K562 (cell line): Measurements from ENCODE around the gene B4GALNT3. TPM values are rescaled to one million over a fixed set of nuclear protein-coding genes. Genes with fewer than 3 reads are reported as not detected.

Experiments
- CBFA2T2 ChIP-seq: fragments of 450-650 bp; conservative IDR thresholded peaks from 2 replicates; pipeline ENCODE4 v1.6.1; 2017; ENCODE audit warnings: mild to moderate bottlenecking
- CEBPB ChIP-seq: fragments of 450-650 bp; IDR thresholded peaks from 2 replicates; pipeline ENCODE4 v1.6.1; 2016; ENCODE audit warnings: missing genetic modification characterization, missing compliant biosample characterization
- E2F6 ChIP-seq, 2 experiments: IDR thresholded peaks; 2 replicates each; pipeline ENCODE4 v1.6.1; 2011; ENCODE audit warnings: borderline replicate concordance in 1 of 2, control low read depth in 1 of 2, low read depth in 1 of 2, low read length in 1 of 2, mild to moderate bottlenecking in 1 of 2, mixed read lengths in 1 of 2, moderate library complexity in 1 of 2; ENCODE audit not compliant: insufficient read depth in 1 of 2, insufficient read length in 1 of 2, poor library complexity in 1 of 2, severe bottlenecking in 1 of 2; ENCODE audit errors: extremely low read depth in 1 of 2
- NRF1 ChIP-seq, 2 experiments: fragments of 450-650 bp; IDR thresholded peaks in 1 of 2; conservative IDR thresholded peaks in 1 of 2; 2 replicates each; pipeline ENCODE4 v1.6.1; 2014; ENCODE audit warnings: mild to moderate bottlenecking in 2 of 2
- PHB2 ChIP-seq: fragments of 450-650 bp; IDR thresholded peaks from 2 replicates; pipeline ENCODE4 v1.6.1; 2017; ENCODE audit warnings: low read depth
- RAD51 ChIP-seq: fragments of 450-650 bp; IDR thresholded peaks from 2 replicates; pipeline ENCODE4 v1.7.1; 2016; ENCODE audit warnings: low read depth, mild to moderate bottlenecking, borderline replicate concordance
- RHOXF2B ChIP-seq: fragments of 250-450 bp; sonication (Bioruptor Pico); conservative IDR thresholded peaks from 2 replicates; pipeline ENCODE4 v1.5.1; 2021
- SMARCA5 ChIP-seq: fragments of 450-650 bp; IDR thresholded peaks from 2 replicates; pipeline ENCODE4 v1.6.1; 2016
- SP1 ChIP-seq: sonication (generic); formaldehyde crosslinking; IDR thresholded peaks from 2 replicates; pipeline ENCODE4 v1.8.1; 2022; ENCODE audit warnings: mild to moderate bottlenecking, missing genetic modification reagents
- ZBTB33 ChIP-seq: sonication (generic); formaldehyde crosslinking; IDR thresholded peaks from 2 replicates; pipeline ENCODE4 v1.8.1; 2023; ENCODE audit warnings: mild to moderate bottlenecking, missing genetic modification reagents
- polyA plus RNA-seq, 8 experiments: library from polyadenylated mRNA; depleted of rRNA in 4 of 8; stranded (reverse) in 5 of 8; unstranded in 3 of 8; fragments of >200 nt; fragmentation: Nextera tagmentation in 2 of 8; fragmentation: Illumina TruSeq in 1 of 8; extraction: Ambion mirVana in 2 of 8; extraction: Trizol in 1 of 8; gene quantifications; 2 replicates each; pipeline versions ENCODE4 v1.2.1 to v1.2.3, GENCODE V29; 2011 to 2014; ENCODE audit warnings: inconsistent platforms in 1 of 8, missing spikeins in 1 of 8
- total RNA-seq, 7 experiments: library from RNA; depleted of rRNA in 6 of 7; stranded (reverse); fragments of >200 nt in 6 of 7; fragmentation: Illumina TruSeq in 2 of 7; extraction: Trizol in 2 of 7; gene quantifications; 2 replicates each; pipeline versions ENCODE4 v1.2.1 to v1.2.3, GENCODE V29; 2011 to 2021; ENCODE audit warnings: low replicate concordance in 1 of 7
- TF ChIP-seq, protein P1 (sequence below): IDR thresholded peaks from 2 replicates; pipeline ENCODE4 v1.6.1; 2012; ENCODE audit warnings: low read depth, low read length, improper control_type of control experiment, borderline replicate concordance
- TF ChIP-seq, protein P2 (sequence below): sonication (generic); formaldehyde crosslinking; IDR thresholded peaks from 2 replicates; pipeline ENCODE4 v1.9.0; 2022; ENCODE audit warnings: mild to moderate bottlenecking, missing genetic modification reagents
- TF ChIP-seq, protein P3 (sequence below): sonication (generic); formaldehyde crosslinking; IDR thresholded peaks from 2 replicates; pipeline ENCODE4 v1.8.1; 2023; ENCODE audit warnings: mild to moderate bottlenecking, missing genetic modification reagents, moderate library complexity

The B4GALNT3 gene
- total and polyA plus RNA-seq, 9 of the 15 experiments (the other 6 are each of a cell fraction or from before 2014, with no cell fraction given), result 0.04 to 0.36 (median 0.10) TPM; not detected in 6

DNA sequence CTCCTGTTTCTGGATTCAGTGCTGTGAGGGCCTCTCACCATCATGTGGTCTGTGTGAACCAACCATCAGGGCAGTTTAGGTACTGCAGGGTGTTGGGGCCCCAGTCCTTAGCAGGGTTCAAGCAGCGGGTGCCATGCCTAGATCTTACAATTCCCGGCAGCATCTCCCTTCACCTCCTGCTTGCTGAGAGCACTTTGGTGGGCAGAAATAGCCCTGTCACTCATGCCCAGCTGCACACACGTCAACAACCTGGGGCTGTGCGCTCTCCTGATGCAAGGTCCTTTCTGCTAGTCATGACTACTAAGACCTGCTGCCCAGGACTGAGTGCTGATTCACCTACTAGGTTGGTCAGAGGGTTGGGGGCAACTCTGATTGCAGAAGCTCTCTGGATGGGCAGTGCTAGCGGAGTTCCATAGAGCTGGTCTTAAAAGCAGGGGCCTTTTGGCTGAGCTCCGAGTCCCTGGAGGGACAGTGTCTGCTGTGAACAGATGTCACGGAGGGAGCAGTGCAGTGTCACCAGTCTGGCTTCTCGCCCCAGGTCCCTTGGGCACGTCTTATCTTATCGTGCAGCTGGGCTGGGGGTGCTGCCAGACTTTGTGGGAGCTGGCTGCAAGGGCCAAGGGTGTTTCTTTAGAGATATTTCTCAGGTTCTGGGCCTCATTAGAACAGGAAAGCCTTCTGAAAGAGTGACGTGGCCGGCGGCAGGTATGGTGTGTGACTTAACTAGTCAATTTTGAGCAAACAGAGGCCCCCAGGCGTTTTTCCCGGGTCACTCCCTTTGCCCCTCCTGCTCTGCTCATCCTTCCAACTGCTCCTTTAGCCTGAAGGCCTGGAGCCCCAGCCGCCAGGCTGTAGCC, 131.7 kb downstream of the B4GALNT3 start (continued):
- TF ChIP-seq, protein P1, sequence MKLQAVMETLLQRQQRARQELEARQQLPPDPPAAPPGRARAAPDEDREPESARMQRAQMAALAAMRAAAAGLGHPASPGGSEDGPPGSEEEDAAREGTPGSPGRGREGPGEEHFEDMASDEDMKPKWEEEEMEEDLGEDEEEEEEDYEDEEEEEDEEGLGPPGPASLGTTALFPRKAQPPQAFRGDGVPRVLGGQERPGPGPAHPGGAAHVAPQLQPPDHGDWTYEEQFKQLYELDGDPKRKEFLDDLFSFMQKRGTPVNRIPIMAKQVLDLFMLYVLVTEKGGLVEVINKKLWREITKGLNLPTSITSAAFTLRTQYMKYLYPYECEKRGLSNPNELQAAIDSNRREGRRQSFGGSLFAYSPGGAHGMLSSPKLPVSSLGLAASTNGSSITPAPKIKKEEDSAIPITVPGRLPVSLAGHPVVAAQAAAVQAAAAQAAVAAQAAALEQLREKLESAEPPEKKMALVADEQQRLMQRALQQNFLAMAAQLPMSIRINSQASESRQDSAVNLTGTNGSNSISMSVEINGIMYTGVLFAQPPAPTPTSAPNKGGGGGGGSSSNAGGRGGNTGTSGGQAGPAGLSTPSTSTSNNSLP, result no peak
- TF ChIP-seq, protein P2, sequence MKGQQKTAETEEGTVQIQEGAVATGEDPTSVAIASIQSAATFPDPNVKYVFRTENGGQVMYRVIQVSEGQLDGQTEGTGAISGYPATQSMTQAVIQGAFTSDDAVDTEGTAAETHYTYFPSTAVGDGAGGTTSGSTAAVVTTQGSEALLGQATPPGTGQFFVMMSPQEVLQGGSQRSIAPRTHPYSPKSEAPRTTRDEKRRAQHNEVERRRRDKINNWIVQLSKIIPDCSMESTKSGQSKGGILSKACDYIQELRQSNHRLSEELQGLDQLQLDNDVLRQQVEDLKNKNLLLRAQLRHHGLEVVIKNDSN (CRISPR knock-in tag), result peak; percentile 67
- peak; percentile 99 for TF ChIP-seq CBFA2T2
- TF ChIP-seq SP1 (CRISPR knock-in tag), result 0 out of 2 replicates have a peak, but pooled peaks have one; percentile 39
- 0 out of 2 replicates have a peak, but pooled peaks have one; percentile 7 for TF ChIP-seq RAD51
- no peak for TF ChIP-seq SMARCA5
- peak; percentile 64; the same call in 1 of the 2 replicates for TF ChIP-seq ZBTB33
- peak in 1 of 2 experiments; percentile 23; a peak in 2 of 4 replicates for TF ChIP-seq NRF1 (conservative IDR thresholded peaks at IDR 0.05 in 1 of 2, IDR thresholded peaks at IDR 0.05 in 1 of 2)
- peak; percentile 88 for TF ChIP-seq PHB2
- TF ChIP-seq, protein P3, sequence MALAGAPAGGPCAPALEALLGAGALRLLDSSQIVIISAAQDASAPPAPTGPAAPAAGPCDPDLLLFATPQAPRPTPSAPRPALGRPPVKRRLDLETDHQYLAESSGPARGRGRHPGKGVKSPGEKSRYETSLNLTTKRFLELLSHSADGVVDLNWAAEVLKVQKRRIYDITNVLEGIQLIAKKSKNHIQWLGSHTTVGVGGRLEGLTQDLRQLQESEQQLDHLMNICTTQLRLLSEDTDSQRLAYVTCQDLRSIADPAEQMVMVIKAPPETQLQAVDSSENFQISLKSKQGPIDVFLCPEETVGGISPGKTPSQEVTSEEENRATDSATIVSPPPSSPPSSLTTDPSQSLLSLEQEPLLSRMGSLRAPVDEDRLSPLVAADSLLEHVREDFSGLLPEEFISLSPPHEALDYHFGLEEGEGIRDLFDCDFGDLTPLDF (CRISPR knock-in tag), result no peak
- TF ChIP-seq E2F6 (IDR thresholded peaks at IDR 0.05; ENCODE audit: borderline replicate concordance in 1 of 2, extremely low read depth in 1 of 2, insufficient read depth in 1 of 2, insufficient read length in 1 of 2, low read depth in 1 of 2, low read length in 1 of 2, poor library complexity in 1 of 2, severe bottlenecking in 1 of 2), result no peak
- no peak for TF ChIP-seq RHOXF2B
- no peak for TF ChIP-seq CEBPB (tag)
